Activated CD8-positive, alpha-beta T cell treated with anti-CD3 and anti-CD28 coated beads for 36 hours (primary cell): Measurements from ENCODE around the gene CAVIN4. TPM values are rescaled to one million over a fixed set of nuclear protein-coding genes. Genes with fewer than 3 reads are reported as not detected.

Experiments
- ATAC-seq: fragments of 200-7000 bp; cut with Tn5 transposase; one replicate; pipeline ENCODE4 v1.10.0; 2021; ENCODE audit warnings: mild to moderate bottlenecking, moderate library complexity
- CTCF ChIA-PET: fragments of 350-600 bp; sonication (Branson Sonifier 250); formaldehyde crosslinking; loops from one replicate; lab custom pipeline; 2021; ENCODE audit warnings: antibody characterized with exemption; lab: Charles Lee
- POLR2A ChIA-PET: fragments of 350-600 bp; sonication (Branson Sonifier 250); formaldehyde crosslinking; loops from one replicate; lab custom pipeline; 2021; ENCODE audit warnings: antibody characterized with exemption; lab: Charles Lee
- DNase-seq: peaks from one replicate; pipeline ENCODE4 v3.0.0-alpha.2; 2020
- H3K27ac Mint-ChIP-seq: one replicate; pipeline ENCODE4 v1.8.0; 2021; ENCODE audit warnings: mild to moderate bottlenecking, mixed read lengths
- H3K27me3 Mint-ChIP-seq: one replicate; pipeline ENCODE4 v1.8.0; 2021; ENCODE audit warnings: mixed read lengths
- H3K36me3 Mint-ChIP-seq: one replicate; pipeline ENCODE4 v1.8.0; 2021; ENCODE audit warnings: low read depth, mixed read lengths
- H3K4me1 Mint-ChIP-seq: one replicate; pipeline ENCODE4 v1.8.0; 2021; ENCODE audit warnings: low read depth, mixed read lengths
- H3K4me3 Mint-ChIP-seq: one replicate; pipeline ENCODE4 v1.8.0; 2021; ENCODE audit warnings: mild to moderate bottlenecking, moderate library complexity, mixed read lengths
- H3K9me3 Mint-ChIP-seq: one replicate; pipeline ENCODE4 v1.8.0; 2021; ENCODE audit warnings: mixed read lengths
- CTCF ChIP-seq: fragments of 200-600 bp; IDR thresholded peaks from one replicate; pipeline ENCODE4 v1.8.0; 2022; ENCODE audit warnings: antibody characterized with exemption, mild to moderate bottlenecking
- intact Hi-C: fragments of 100-400 bp; cut with micrococcal nuclease; formaldehyde crosslinking; loops from one replicate; pipeline ENCODE4 v1.10.0; 2022
- total RNA-seq, 2 experiments: library from RNA; stranded (reverse); gene quantifications; one replicate each; pipeline ENCODE4 v1.2.3, GENCODE V29; 2021

The CAVIN4 gene
- total RNA-seq, 2 experiments from 2014 or later = 0.09 to 0.11 TPM

GRCh38 chr9:100575006-100575405 is 2.9 kb upstream of the CAVIN4 start:
- no peak overlapping the region for H3K27ac Mint-ChIP-seq
- CTCF ChIA-PET = no interaction called here
- H3K4me1 Mint-ChIP-seq = no peaks in the 10 kb centered on the region
- no peak for ATAC-seq
- no peak overlapping the region for H3K4me3 Mint-ChIP-seq
- POLR2A ChIA-PET = no interaction called here
- H3K36me3 Mint-ChIP-seq = no peaks in the 10 kb centered on the region
- peaks cover 3% of the 10 kb centered on the region for H3K9me3 Mint-ChIP-seq
- intact Hi-C loops = no loop called here
- no peak for DNase-seq
- TF ChIP-seq CTCF = no peak
- no peaks in the 10 kb centered on the region for H3K27me3 Mint-ChIP-seq

GRCh38 chr9:100575765-100576386 is 2.0 kb upstream of the CAVIN4 start:
- POLR2A ChIA-PET = no interaction called here
- CTCF ChIA-PET = interaction anchor here (0.6 kb wide), 1 partner anchor 19 kb away, joined by 3 read pairs; no protein-coding TSS in a partner anchor
- ATAC-seq = no peak

GRCh38 chr9:100578610-100579009 is 731 bp downstream of the CAVIN4 start:
- TF ChIP-seq CTCF = no peak
- Mint-ChIP-seq H3K4me3 (no peak overlapping the region), H3K36me3 (no peaks in the 10 kb centered on the region), H3K27me3 (no peaks in the 10 kb centered on the region), H3K4me1 (no peaks in the 10 kb centered on the region), H3K9me3 (no peaks in the 10 kb centered on the region), H3K27ac (no peak overlapping the region)
- ATAC-seq = no peak
- POLR2A ChIA-PET = no interaction called here
- no peak for DNase-seq
- CTCF ChIA-PET = no interaction called here
- intact Hi-C loops = no loop called here

More at GRCh38 chr9:100575765-100576386, 2.0 kb upstream of the CAVIN4 start:
- Mint-ChIP-seq H3K4me3 (no peak overlapping the region), H3K9me3 (no peaks in the 10 kb centered on the region), H3K4me1 (no peaks in the 10 kb centered on the region), H3K27me3 (no peaks in the 10 kb centered on the region), H3K36me3 (no peaks in the 10 kb centered on the region), H3K27ac (no peak overlapping the region)
- no peak for DNase-seq
- TF ChIP-seq CTCF = no peak
- intact Hi-C loops = no loop called here

- H3K4me3 Mint-ChIP-seq = no peak overlapping the region
- ATAC-seq = no peak
- no peaks in the 10 kb centered on the region for H3K36me3 Mint-ChIP-seq
- no peaks in the 10 kb centered on the region for H3K4me1 Mint-ChIP-seq
- H3K27ac Mint-ChIP-seq = no peak overlapping the region
- H3K9me3 Mint-ChIP-seq = no peaks in the 10 kb centered on the region
- TF ChIP-seq CTCF = no peak
- CTCF ChIA-PET = no interaction called here
- POLR2A ChIA-PET = no interaction called here
- intact Hi-C loops = no loop called here
- no peaks in the 10 kb centered on the region for H3K27me3 Mint-ChIP-seq
- DNase-seq = no peak
Measured at GRCh38 chr9:100579665-100580064, 1.8 kb downstream of the CAVIN4 start.

GRCh38 chr9:100580257-100580656 is 2.4 kb downstream of the CAVIN4 start:
- DNase-seq = no peak
- no peaks in the 10 kb centered on the region for H3K4me1 Mint-ChIP-seq
- H3K27ac Mint-ChIP-seq = no peak overlapping the region
- H3K27me3 Mint-ChIP-seq = no peaks in the 10 kb centered on the region
- CTCF ChIA-PET = interaction anchor here (1.2 to 1.9 kb wide), 2 partner anchors 11 to 21 kb away, joined by 3 to 6 read pairs; no protein-coding TSS in a partner anchor
- H3K9me3 Mint-ChIP-seq = no peaks in the 10 kb centered on the region
- no peaks in the 10 kb centered on the region for H3K36me3 Mint-ChIP-seq
- H3K4me3 Mint-ChIP-seq = no peak overlapping the region
- ATAC-seq = no peak
- POLR2A ChIA-PET = no interaction called here
- no peak for TF ChIP-seq CTCF
- intact Hi-C loops = no loop called here
